TTC549 (cell line): ENCODE results near the gene SERPINI1.

Experiments used
- FAIRE-seq: peaks from 2 replicates; lab custom pipeline; 2012; peaks lifted over from hg19 to GRCh38; lab: Jason Lieb, UNC

Gene SERPINI1, protein sequence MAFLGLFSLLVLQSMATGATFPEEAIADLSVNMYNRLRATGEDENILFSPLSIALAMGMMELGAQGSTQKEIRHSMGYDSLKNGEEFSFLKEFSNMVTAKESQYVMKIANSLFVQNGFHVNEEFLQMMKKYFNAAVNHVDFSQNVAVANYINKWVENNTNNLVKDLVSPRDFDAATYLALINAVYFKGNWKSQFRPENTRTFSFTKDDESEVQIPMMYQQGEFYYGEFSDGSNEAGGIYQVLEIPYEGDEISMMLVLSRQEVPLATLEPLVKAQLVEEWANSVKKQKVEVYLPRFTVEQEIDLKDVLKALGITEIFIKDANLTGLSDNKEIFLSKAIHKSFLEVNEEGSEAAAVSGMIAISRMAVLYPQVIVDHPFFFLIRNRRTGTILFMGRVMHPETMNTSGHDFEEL

DNA sequence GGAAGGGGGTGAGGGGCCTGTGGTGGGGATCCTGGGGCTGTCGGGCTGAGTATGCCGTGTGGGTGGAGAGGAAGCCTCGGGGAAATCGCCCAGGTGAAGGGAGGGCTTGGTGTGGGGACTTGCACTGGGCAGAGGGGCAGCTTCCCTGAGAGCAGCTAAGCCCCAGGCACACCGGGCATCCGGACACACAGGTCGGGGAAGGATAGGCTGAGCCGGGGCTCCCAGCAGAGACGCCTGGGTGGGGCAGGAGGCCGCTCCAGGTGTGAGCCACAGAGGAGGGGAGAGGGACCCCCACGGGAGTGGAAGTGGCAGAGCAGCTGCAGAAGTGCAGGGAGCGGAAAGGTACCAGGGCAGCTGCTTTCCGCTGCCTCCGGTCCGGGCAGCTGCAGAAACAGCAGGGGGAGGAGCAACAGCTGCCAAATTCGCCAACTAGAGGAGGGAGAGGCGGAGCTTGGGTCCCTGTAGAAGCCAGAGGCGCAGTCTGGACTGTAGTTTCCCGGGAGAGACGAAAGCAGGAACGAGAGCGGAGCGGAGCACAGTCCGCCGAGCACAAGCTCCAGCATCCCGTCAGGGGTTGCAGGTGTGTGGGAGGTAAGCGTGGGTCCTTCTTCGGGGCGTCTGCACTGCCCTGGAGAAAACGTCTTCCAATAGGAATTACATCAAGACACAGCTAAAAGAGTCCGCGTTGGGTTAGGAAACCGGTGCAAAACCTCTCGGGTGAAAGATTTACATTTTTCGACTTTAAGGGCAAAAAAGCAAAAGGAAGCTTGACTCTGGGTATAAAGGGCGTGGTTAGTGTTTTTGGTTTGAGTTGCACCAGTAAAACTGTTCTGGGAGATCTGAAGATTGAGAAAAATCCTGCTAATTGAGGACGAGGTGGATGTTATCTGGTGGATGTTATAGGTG is at the start of gene SERPINI1:
Gene SERPINI1, plus strand, starts transcription at position 489 of the 906 bp plus-strand sequence. CDS start 53,408 bp downstream, outside the sequence.
- FAIRE-seq, result no peak

DNA sequence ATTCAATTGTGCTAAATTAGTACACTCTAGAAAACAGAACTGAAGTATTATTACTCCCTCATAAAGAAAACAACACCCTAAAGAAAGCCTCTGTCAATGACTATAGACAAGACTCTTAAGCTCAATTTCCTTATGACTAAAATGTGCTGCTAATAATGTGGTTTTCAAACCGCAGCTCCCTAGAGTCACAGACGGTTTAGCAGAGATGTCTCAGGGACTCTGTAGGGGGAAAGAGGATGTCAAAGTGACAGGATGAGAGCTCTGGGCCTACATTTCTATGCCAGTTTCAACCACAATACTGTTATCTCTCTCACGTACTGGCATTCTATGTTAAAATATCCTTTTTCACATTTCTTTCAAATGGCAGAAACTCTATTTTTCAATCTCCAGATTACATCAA is 44.2 kb upstream of the SERPINI1 start:
- FAIRE-seq, result no peak

DNA sequence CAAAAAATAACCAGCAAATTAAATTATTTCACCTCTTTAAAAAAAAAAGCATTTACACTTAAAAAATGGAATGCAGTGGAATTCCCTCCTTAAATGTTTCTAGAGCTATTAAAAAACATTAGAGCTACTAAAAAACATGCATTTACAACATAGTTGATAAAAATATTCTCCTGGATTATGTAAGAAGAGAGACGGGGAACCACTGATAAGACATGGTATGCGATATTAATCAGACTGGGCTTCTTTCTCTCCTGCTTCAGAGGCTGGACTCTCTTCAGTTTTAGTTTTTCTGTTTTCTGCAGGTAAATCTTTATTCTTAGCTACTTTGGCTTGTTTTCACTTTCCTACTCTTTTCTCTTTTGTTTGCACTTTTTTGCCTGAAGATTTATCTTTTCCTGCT is 41.4 kb upstream of the SERPINI1 start:
- FAIRE-seq, result no peak

DNA sequence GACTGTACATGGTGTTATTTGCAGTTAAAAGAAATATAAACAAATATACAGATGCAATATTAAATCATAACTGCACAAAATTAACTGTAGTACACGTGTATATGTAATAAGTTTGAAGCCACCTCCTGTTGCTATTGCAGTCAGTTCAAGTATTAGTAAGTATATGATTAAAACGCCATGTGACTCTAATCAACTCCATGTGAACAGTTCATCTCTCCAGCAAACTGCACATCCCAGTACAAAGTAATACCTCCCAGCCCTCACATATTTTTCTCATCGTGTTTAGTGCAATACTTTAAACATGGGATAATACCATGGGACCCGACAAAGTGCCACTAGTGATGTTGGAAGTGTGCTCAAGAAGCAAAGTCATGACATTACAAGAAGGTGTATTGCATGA is 35.5 kb upstream of the SERPINI1 start:
- FAIRE-seq, result no peak

DNA sequence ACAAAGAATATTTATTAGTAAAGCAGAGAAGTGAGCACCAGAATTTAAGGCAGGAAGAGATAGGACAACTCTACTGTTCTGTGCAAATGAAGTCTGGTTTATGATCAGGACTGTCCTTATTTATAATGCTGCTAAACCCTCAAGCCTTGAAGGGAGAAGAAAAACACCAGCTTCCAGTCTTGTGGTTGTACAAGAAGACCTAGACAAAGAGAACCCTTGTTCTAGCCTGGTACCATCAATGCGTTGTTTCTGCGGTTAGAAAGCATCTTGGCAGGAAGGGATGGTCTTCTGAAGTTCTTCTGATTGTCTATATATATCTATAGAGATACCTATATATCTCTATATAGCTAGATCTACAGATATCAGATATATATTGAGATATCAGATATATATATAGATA is 34.6 kb upstream of the SERPINI1 start:
- FAIRE-seq, result no peak

DNA sequence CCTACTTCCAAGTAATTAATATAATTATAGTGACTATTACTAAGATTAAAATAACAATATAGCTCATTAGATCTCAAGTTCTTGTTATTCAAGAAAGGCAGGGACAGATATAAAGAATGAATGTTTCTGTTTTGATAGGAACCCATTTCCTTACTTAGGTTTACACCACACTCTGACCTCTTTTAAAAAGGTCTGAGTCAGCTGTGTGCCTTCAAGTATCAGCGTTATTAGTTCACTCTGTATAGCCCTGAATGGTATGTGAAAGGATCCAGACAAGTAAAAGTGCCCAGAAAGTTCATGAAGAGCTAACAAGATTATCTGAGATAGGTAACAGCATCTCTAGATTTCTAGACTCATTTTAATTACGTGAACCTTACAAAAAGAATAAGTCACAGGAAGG is 29.7 kb upstream of the SERPINI1 start:
- FAIRE-seq, result no peak

DNA sequence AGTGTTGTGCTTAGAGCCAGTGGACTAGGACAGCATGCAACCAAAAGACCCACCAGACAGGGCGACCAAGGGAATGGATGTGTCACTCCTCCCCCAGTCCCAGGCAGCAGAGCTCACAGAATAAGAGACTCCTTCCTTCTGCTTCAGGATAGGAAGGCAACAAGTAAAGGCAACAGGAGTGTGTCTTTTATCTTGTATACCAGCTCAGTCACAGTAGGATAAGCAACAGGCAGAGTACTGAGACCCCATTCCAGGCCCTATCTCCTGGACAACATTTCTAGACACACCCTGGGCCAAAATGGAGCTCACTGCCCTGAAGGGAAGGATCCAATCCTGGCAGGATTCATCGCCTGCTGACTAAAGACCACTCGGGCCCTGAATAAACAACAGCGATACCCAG is 25.8 kb upstream of the SERPINI1 start:
- no peak for FAIRE-seq

DNA sequence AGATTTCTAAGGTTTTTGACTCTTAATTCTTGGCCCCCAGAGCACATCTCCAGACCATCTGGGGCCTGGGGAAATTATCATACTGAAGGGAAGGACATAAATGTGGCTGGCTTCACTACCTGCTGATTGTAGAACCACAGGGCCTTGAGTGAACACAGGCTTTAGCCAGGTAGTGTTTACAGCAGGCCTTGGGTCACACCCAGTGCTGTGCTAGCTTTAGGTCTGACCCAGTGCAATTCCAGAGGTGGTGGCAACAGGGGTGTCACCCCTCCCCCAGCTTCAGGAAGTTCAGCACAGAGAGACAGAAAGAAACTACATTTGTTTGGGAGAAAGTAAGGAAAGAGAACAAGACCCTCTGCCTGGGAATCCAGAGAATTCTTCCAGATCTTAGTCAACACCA is 25.0 kb upstream of the SERPINI1 start:
- FAIRE-seq, result no peak

DNA sequence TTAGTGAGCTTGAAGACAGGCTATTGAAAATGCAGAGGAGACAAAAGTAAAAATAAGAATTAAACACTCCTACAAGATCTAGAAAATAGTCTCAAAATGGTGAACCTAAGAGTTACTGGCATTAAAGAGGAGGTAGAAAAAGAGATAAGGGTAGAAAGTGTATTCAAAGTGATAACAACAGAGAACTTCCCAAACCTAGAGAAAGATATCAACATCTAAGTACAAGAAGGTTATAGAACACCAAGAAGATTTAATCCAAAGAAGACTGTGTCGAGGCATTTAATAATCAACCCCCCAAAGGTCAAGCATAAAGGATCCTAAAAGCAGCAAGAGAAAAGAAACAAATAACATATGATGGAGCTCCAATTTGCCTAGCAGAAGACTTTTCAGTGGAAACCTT is 24.1 kb upstream of the SERPINI1 start:
- FAIRE-seq, result no peak

DNA sequence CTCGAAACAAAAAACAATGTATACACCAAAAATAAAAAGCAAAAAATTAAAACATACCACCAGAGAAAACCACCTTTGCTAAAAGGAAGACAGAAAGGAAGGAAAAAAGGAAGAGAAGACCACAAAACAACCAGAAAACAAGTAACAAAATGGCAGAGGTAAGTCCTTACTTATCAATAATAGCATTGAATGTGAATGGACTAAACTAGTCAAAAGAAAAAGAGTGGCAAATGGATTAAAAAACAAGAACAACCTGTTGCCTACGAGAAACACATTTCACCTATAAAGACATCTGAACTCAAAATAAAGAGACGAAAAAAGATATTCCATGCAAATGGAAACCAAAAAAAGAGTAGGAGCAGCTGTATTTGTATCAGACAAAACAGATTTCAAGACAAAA is 23.1 kb upstream of the SERPINI1 start:
- no peak for FAIRE-seq

DNA sequence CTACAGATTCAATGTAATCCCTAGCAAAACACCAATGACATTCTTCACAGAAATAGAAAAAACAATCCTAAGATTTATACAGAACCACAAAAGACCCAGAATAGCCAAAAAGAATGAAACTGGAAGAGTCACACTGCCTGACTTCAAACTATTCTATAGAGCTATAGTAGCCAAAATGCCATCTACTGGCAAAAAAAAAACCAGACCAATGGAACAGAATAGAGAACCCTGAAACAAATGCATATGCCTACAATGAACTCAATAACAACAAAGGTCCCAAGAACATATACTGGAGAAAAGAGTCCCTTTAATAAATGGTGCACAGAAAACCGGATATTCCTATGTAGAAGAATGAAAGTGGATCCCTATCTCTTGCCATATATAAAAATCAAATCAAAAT is 20.6 kb upstream of the SERPINI1 start:
- no peak for FAIRE-seq

DNA sequence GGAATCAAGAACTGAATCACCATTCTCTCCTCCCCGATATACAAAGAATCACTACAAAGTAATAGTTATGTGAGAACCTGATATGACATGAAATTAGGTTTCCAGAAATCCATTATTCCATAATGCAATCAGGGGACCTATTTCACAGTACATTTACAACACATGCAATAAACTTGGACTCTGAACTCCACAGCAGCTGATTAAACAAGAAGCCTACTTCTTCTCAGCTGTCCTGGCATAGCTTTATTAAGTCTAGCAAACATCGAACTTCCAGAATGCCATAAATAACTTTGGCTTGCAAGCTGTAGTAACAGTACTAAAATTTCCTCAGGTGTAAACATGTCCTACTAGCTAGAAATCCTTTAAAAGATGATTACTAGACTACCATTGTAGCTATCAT is 18.6 kb upstream of the SERPINI1 start:
- no peak for FAIRE-seq

DNA sequence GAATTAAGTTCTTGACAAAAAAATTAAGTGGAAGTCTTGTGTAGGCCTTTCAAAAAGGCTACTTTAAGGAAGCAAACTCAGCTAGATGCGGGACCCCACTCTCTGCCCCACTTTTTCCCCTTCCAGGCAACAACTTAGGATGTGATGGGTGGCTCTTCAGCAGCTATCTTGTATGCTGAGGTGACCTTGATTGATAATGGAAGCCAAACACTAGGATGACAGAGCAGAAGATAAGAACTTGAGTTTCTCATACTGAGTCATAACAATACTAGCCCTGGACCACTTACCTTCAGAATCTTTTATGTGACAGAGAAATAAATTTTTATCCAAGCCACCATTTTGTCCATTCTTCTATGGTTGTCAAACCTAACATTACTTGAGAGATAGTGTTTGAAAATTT is 16.9 kb upstream of the SERPINI1 start:
- FAIRE-seq, result no peak

DNA sequence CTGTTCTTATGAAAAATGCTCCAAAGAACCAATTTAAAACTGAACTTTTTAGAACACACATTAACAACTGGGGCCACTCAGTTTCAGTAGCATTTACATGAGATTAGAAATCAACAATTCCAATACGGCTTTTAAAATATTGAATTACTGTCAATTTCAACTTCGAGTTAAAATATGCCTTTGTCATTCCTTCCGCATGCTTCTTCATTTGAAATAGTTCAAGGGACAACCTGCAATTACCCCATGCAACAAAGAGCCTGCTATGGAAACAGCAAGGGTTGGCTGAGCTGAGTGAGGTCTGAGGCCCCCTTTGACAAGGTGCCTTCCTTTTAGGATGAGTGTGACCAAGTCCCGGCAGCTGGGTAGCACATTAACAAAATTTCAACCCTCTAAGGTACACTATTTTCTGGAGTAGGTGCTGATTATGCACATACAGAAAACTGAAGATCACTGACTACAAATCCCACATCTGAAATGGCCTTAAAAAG is 12.5 kb upstream of the SERPINI1 start:
- no peak for FAIRE-seq

DNA sequence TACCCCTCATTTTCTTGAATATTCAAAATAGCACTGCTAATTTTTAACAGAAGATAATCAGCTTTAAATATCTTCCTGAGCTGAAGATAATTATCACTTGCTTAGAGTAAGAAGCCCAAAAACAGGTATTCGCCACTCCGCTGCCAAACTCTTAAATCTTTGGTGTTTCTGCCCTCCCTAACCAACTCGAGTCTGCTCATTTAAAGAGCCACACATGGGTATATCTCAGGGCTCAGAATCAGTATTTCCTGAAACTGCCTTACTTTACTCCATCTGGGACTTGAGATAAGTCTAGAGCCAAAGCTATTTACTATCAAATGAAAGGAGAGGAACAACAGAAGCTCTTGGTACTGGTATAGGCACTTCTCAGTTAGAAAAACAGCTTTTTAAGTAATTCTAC is 11.6 kb upstream of the SERPINI1 start:
- no peak for FAIRE-seq

DNA sequence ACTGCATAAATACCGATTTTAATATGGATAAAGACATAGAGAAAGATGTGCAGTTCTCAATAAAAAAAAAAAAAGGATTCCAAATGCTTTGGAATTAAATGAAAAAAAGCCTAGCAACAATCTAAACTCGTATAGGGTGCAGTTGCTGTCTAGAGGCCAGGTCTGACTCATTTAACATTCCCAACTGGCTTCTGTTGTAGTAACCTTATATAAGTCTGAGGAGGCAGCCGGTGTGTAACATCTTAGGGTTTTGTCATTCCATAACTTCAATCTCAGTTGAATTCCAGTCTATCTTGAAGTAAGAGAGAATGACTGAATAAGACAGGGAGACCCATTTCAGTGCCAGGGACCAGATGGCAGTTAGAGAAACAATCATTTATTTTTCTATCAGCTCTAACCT is 7.3 kb upstream of the SERPINI1 start:
- no peak for FAIRE-seq

DNA sequence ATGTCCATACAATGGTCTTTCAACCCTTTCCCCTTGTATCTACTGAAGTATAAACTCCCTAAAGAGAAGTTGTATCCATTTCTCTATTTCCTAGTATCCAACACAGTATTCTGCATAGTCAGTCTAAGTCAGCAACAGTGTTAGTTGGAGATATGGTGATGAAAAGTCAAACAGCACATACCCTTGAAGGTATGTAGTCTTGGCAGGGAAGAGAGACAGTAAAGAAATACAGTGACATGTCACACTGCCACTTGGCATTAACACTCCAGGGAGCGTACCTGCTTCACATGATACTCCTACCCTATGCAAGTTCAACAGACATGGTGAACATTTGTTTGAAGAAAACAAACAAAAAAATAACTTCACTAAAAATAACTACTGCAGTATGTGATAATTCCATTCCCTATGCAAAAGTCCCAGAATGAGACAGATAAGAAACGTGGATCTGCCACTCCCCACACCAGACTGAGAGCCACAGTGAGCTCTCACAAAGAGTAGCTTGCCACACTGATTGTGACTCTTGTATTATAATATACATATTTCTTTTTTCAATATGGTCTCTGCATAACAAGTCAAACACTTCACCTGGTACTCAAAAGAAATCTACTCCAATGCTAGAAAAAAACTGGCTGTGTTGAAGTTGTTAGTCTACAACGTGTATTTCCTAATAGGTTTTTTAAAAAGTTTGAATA is 6.7 kb upstream of the SERPINI1 start:
- FAIRE-seq, result no peak

DNA sequence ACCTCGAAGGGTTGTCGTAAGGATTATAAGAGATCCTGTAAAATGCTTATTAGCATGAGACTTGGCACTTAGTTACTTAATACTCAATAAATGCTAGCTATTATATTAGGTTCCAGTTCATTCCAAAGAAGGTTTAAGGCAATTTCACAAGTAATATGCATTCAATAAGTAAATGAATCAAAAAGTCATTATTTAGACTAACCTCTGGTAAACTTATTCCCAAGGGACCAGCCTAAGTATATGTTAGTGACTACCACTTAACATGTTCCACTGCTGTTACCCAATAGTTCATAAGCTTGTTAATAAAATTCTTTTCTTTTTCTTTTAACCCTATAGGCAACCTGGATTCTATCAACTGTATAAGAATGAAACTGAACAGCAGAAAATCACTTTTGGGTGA is 5.9 kb upstream of the SERPINI1 start:
- FAIRE-seq, result no peak

DNA sequence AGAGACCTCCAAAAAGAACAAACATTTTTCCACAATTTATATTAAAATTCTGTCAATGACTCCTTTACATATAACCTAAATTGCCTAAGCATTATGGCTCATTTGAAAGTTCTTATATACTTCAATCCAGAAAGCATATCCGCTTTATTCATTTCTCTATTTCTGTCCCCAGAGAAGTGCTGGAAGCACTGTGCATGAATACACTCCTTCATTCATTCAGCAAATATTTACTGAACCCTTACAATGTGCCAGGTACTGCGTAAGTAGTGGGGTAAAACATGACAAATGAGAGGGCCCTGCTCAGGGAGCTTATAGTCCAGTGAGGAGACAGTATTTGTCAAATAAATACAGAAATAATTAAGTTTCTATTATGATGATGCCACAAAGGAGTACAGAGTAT is 4.1 kb upstream of the SERPINI1 start:
- FAIRE-seq, result no peak

DNA sequence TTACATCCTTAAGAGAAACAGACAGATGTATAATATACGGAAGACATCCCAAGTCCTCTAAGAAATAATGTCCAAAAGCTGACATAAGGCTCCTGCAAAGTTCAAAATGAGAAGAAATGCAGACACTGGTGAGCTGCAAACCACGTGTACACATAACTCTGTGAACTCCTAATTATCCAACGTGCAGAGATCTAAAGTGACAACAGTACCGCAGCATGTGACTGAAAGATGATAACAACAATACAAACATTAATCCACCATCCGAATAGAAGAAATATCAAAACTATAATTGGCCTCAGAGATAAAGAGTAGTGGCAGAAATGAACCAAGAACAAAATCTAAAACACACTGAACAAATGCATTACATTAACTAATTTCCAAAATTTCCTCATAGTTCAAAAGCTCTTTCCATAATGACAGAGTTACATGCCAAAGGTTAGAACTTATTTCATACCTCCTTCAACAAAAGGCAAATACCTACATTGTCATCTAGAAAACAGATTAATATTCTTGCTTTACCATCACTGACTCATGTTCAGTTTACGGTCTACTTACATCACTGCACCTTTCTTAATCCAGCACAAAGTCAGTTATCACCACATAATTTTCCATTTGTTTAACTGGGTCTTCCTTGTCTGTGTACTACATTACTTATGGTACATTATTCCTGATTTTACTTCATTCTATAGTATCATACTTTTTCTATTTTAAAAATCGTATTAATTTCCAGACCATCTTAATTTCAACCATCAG is 3.0 kb upstream of the SERPINI1 start:
- no peak for FAIRE-seq

DNA sequence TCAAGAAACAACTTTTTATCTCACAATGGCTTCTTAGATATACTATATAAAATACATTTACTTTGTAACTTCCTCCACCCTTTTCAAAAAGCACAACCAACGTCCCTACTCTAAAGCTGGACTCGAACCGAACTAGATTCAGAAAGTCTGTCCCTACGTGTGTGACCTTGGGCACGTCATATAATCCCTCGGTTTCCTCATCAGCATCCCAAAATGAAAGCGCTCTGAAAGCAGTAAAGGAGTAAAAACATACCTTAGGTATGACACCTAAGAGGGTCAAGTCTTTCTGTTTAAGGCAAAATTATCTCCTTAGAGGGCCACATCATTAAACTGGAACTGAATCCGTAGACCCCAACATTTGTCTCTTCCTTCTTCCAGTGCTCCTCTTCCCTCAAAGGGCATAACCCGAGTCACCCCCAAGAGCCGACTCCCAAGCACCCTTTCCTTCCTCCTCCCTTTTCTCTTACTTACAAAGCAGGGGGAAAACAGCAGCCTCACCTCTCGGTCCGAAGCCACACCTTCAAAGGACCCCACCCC is 1.5 kb upstream of the SERPINI1 start:
- no peak for FAIRE-seq
